WERI-Rb-1 (cell line): ENCODE data around the gene TRIM4.
A peak's percentile ranks its signal among the peaks of the same experiment; 100 is the strongest.

ENCODE experiments used
- DNase-seq: peaks from one replicate; pipeline ENCODE4 v3.0.0-alpha.2; 2020
- H3K27ac ChIP-seq: fragments of 250-450 bp; sonication (Bioruptor Pico); 2 replicates; pipeline ENCODE4 v1.5.1; 2020; ENCODE audit warnings: mild to moderate bottlenecking, moderate library complexity
- H3K27me3 ChIP-seq: fragments of 250-450 bp; sonication (Bioruptor Pico); 2 replicates; pipeline ENCODE4 v1.5.1; 2021; ENCODE audit warnings: mild to moderate bottlenecking, low read depth, moderate library complexity; ENCODE audit not compliant: insufficient read depth, severe bottlenecking
- H3K36me3 ChIP-seq: fragments of 250-450 bp; sonication (Bioruptor Pico); 2 replicates; pipeline ENCODE4 v1.5.1; 2020; ENCODE audit warnings: mild to moderate bottlenecking, moderate library complexity
- H3K4me3 ChIP-seq: 2 replicates; pipeline ENCODE4 v1.5.1; 2011; ENCODE audit warnings: low read depth, mild to moderate bottlenecking, control low read depth, low read length
- H3K9me3 ChIP-seq: fragments of 250-450 bp; sonication (Bioruptor Pico); 2 replicates; pipeline ENCODE4 v1.5.1; 2021; ENCODE audit warnings: mild to moderate bottlenecking, moderate library complexity; ENCODE audit not compliant: severe bottlenecking
- TF ChIP-seq, protein P1 (sequence below): IDR thresholded peaks from 2 replicates; pipeline ENCODE4 v1.5.1; 2011; ENCODE audit warnings: low read depth, mild to moderate bottlenecking, control low read depth, inconsistent platforms, low read length

The TRIM4 gene

DNA sequence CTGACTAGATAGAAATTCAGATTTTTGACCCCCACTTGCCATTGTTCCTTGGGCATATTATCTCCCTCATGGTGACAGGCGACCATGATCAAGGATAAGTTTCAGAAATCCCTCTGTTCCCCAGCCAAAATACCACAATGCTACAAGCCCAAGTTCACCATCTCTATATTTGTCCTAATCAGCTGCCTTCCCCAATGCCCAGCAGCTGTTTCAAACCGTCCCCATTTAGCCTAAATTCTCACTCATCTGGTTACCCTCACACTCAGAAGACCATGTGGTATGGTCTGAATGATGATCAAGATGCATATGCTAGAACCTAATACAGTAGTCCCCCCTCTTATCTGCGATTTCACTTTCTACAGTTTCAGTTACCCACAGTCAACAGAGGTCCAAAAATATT, 11.0 kb upstream of the TRIM4 start:
- Histone ChIP-seq H3K36me3 (no peaks in the 10 kb centered on the region), H3K27me3 (peaks cover 8% of the 10 kb centered on the region), H3K4me3 (no peak overlapping the region), H3K9me3 (no peaks in the 10 kb centered on the region), H3K27ac (no peak overlapping the region)
- no peak for DNase-seq
- TF ChIP-seq, protein P1, sequence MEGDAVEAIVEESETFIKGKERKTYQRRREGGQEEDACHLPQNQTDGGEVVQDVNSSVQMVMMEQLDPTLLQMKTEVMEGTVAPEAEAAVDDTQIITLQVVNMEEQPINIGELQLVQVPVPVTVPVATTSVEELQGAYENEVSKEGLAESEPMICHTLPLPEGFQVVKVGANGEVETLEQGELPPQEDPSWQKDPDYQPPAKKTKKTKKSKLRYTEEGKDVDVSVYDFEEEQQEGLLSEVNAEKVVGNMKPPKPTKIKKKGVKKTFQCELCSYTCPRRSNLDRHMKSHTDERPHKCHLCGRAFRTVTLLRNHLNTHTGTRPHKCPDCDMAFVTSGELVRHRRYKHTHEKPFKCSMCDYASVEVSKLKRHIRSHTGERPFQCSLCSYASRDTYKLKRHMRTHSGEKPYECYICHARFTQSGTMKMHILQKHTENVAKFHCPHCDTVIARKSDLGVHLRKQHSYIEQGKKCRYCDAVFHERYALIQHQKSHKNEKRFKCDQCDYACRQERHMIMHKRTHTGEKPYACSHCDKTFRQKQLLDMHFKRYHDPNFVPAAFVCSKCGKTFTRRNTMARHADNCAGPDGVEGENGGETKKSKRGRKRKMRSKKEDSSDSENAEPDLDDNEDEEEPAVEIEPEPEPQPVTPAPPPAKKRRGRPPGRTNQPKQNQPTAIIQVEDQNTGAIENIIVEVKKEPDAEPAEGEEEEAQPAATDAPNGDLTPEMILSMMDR, result no peak

- peak overlapping the region; percentile 47 for H3K4me3 ChIP-seq
- H3K9me3 ChIP-seq, result no peaks in the 10 kb centered on the region
- H3K27me3 ChIP-seq, result peaks cover 8% of the 10 kb centered on the region
- no peak for DNase-seq
- TF ChIP-seq, protein P1, result no peak
- no peak overlapping the region for H3K27ac ChIP-seq
- no peaks in the 10 kb centered on the region for H3K36me3 ChIP-seq
These were observed 10.4 kb upstream of the TRIM4 start for GRCh38 chr7:99929730-99930053.

GRCh38 chr7:99928994-99929729, 9.8 kb upstream of the TRIM4 start, which contains the start of gene GJC3:
Gene GJC3 (minus strand): TSS chr7:99929620. CDS start chr7:99929620, 0 bp downstream.
- Histone ChIP-seq H3K36me3 (no peaks in the 10 kb centered on the region), H3K4me3 (peak within 1 kb of the TSS; percentile 47), H3K9me3 (no peaks in the 10 kb centered on the region), H3K27me3 (peaks cover 8% of the 10 kb centered on the region), H3K27ac (no peak within 1 kb of the TSS)
- TF ChIP-seq, protein P1, result peak; percentile 76
- peak; percentile 80 for DNase-seq

DNA sequence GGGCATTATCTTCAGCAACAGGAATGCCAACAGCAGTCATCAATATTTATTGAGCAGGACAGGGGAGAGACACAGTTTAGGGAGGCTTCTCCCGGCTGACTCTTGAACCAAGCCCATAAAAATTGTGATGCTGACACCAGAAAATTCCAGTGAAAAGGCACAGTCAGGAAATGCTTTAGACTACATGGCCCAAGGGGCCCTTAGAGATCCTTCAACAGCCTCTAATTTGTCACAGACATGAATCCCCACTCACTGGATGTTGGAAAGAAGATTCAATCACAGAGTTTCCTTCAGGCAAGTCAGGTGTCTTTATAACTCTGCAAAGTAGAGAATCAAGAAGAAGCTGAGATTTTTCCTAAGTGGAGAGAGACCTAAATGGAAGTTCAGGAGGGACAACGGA, 8.9 kb upstream of the TRIM4 start:
- H3K27me3 ChIP-seq, result peaks cover 8% of the 10 kb centered on the region
- no peak overlapping the region for H3K27ac ChIP-seq
- DNase-seq, result no peak
- H3K36me3 ChIP-seq, result no peaks in the 10 kb centered on the region
- TF ChIP-seq, protein P1, result no peak
- H3K9me3 ChIP-seq, result no peaks in the 10 kb centered on the region
- no peak overlapping the region for H3K4me3 ChIP-seq

- DNase-seq, result no peak
- H3K27ac ChIP-seq, result no peak overlapping the region
These were observed 8.2 kb upstream of the TRIM4 start for GRCh38 chr7:99927536-99927935.

More at GRCh38 chr7:99927536-99927935, 8.2 kb upstream of the TRIM4 start:
- Histone ChIP-seq H3K27me3 (peaks cover 8% of the 10 kb centered on the region), H3K9me3 (no peaks in the 10 kb centered on the region), H3K36me3 (no peaks in the 10 kb centered on the region), H3K4me3 (no peak overlapping the region)
- TF ChIP-seq, protein P1, result no peak
